Measurements from ENCODE around the gene EDEM1. TPM values are rescaled to one million over a fixed set of nuclear protein-coding genes. Genes with fewer than 3 reads are reported as not detected.

EDEM1 gene
- polyA plus RNA-seq, 1 of the 3 experiments (the other 2 are of a cell fraction): 25.2 TPM

DNA sequence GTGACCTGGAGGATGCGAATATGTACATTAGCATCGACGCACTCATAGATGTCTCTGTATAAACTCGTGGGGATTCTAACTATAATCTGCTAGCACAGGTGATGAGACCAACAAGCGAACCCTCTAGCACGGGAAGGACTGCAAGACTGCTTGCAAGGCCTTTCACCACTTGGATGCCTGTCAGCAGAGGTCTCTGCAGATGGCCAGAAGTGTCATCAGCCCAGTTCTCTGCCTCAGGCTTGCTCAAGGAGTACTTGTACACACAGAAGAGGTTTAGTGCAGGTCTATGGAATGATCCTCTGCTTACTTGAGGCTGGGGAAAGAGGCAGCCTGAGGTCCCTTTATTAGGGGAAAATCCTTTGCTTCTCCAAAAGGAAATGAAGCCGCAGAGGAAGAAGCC is 48.1 kb downstream of the EDEM1 start:
- no peak overlapping the region for H3K4me2 ChIP-seq
- H3K4me1 ChIP-seq (ENCODE audit: control insufficient read depth in 1 of 2, insufficient read depth in 2 of 2, low read depth in 1 of 2, low read length in 1 of 2): peaks cover 0 to 2% of the 10 kb centered on the region in 2 experiments; a peak in 2 of 4 replicates
- no peaks in the 10 kb centered on the region for H3K79me2 ChIP-seq (ENCODE audit: insufficient read depth)
- H4K20me1 ChIP-seq (ENCODE audit: insufficient read depth): no peaks in the 10 kb centered on the region
- 76% methylated on average over 7 of the region's 7 CpGs for WGBS (ENCODE audit: low lambda C conversion rate)
- H3K9me3 ChIP-seq: no peaks in the 10 kb centered on the region
- H3K27me3 ChIP-seq (ENCODE audit: insufficient read depth): no peaks in the 10 kb centered on the region
- H2AFZ ChIP-seq (ENCODE audit: low read depth): no peak overlapping the region
- H3K36me3 ChIP-seq (replicated peaks in 1 of 2; ENCODE audit: control insufficient read depth in 1 of 2, insufficient read depth in 2 of 2, low read length in 1 of 2): no peaks in the 10 kb centered on the region
- ChIA-PET CTCF (no interaction called here), POLR2A (no interaction called here)
- no peak overlapping the region for H3K27ac ChIP-seq (ENCODE audit: low read depth in 2 of 2, low read length in 1 of 2)
- no peaks in the 10 kb centered on the region for H3K9me2 ChIP-seq
- TF ChIP-seq TEAD4 (IDR thresholded peaks at IDR 0.05; ENCODE audit: borderline replicate concordance, insufficient read depth): no peak
- no peak overlapping the region for H3K9ac ChIP-seq
- no peak overlapping the region for H3K4me3 ChIP-seq (ENCODE audit: low read depth in 2 of 2, low read length in 1 of 2)
- DNase-seq: no peak
- H3F3A ChIP-seq (replicated peaks; ENCODE audit: insufficient read depth): no peaks in the 10 kb centered on the region

DNA sequence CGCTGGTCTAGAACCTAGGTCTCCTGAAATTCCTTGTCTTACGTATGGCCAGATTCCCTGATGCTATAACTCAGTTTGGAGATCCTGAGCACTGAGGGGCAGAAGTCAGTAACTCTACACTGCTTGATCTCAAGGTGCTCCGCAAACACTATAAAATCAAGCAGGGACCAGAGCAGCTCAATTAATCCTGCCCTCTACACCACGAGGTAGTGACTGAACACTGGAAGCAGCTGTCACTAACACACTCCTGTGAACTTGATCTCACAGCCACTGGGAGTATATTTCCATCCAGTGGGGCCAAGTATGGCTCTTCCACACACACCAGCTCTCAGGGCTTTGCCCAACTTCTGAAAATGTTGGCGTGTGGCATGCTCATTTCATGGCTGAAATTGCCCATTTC is 51.0 kb downstream of the EDEM1 start:
- H3K9me2 ChIP-seq: no peaks in the 10 kb centered on the region
- TF ChIP-seq CHD2 (IDR thresholded peaks at IDR 0.05; ENCODE audit: low read length, partially characterized antibody) (no peak), TEAD4 (IDR thresholded peaks at IDR 0.05; ENCODE audit: borderline replicate concordance, insufficient read depth) (no peak), NRF1 (IDR thresholded peaks at IDR 0.05; ENCODE audit: low read depth, low read length) (no peak), POLR2AphosphoS5 (IDR thresholded peaks at IDR 0.05; ENCODE audit: low read depth, low read length) (no peak), RXRA (IDR thresholded peaks at IDR 0.05; ENCODE audit: borderline replicate concordance, low read depth) (no peak), YY1 (IDR thresholded peaks at IDR 0.05; ENCODE audit: low read depth) (no peak), RCOR1 (IDR thresholded peaks at IDR 0.05; ENCODE audit: low read length) (no peak), JUND (IDR thresholded peaks at IDR 0.05) (no peak), GATA2 (CRISPR knock-in tag; IDR thresholded peaks at IDR 0.05) (no peak), RFX5 (IDR thresholded peaks at IDR 0.05; ENCODE audit: low read length) (no peak), EZH2phosphoT487 (IDR thresholded peaks at IDR 0.05; ENCODE audit: borderline replicate concordance, low read depth) (no peak), TCF12 (IDR thresholded peaks at IDR 0.05) (no peak), EP300 (IDR thresholded peaks at IDR 0.05; ENCODE audit: borderline replicate concordance in 1 of 2, low read depth in 1 of 2, low read length in 1 of 2) (no peak), GABPA (IDR thresholded peaks at IDR 0.05; ENCODE audit: low read depth) (no peak)
- TF ChIP-seq, protein P1, sequence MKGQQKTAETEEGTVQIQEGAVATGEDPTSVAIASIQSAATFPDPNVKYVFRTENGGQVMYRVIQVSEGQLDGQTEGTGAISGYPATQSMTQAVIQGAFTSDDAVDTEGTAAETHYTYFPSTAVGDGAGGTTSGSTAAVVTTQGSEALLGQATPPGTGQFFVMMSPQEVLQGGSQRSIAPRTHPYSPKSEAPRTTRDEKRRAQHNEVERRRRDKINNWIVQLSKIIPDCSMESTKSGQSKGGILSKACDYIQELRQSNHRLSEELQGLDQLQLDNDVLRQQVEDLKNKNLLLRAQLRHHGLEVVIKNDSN (IDR thresholded peaks at IDR 0.05; ENCODE audit: borderline replicate concordance, low read depth): no peak
- TF ChIP-seq, protein P2, sequence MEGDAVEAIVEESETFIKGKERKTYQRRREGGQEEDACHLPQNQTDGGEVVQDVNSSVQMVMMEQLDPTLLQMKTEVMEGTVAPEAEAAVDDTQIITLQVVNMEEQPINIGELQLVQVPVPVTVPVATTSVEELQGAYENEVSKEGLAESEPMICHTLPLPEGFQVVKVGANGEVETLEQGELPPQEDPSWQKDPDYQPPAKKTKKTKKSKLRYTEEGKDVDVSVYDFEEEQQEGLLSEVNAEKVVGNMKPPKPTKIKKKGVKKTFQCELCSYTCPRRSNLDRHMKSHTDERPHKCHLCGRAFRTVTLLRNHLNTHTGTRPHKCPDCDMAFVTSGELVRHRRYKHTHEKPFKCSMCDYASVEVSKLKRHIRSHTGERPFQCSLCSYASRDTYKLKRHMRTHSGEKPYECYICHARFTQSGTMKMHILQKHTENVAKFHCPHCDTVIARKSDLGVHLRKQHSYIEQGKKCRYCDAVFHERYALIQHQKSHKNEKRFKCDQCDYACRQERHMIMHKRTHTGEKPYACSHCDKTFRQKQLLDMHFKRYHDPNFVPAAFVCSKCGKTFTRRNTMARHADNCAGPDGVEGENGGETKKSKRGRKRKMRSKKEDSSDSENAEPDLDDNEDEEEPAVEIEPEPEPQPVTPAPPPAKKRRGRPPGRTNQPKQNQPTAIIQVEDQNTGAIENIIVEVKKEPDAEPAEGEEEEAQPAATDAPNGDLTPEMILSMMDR (IDR thresholded peaks at IDR 0.05): no peak
- TF ChIP-seq, protein P3, sequence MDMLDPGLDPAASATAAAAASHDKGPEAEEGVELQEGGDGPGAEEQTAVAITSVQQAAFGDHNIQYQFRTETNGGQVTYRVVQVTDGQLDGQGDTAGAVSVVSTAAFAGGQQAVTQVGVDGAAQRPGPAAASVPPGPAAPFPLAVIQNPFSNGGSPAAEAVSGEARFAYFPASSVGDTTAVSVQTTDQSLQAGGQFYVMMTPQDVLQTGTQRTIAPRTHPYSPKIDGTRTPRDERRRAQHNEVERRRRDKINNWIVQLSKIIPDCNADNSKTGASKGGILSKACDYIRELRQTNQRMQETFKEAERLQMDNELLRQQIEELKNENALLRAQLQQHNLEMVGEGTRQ (IDR thresholded peaks at IDR 0.05; ENCODE audit: borderline replicate concordance, low read depth, low read length): no peak
- TF ChIP-seq, protein P4, sequence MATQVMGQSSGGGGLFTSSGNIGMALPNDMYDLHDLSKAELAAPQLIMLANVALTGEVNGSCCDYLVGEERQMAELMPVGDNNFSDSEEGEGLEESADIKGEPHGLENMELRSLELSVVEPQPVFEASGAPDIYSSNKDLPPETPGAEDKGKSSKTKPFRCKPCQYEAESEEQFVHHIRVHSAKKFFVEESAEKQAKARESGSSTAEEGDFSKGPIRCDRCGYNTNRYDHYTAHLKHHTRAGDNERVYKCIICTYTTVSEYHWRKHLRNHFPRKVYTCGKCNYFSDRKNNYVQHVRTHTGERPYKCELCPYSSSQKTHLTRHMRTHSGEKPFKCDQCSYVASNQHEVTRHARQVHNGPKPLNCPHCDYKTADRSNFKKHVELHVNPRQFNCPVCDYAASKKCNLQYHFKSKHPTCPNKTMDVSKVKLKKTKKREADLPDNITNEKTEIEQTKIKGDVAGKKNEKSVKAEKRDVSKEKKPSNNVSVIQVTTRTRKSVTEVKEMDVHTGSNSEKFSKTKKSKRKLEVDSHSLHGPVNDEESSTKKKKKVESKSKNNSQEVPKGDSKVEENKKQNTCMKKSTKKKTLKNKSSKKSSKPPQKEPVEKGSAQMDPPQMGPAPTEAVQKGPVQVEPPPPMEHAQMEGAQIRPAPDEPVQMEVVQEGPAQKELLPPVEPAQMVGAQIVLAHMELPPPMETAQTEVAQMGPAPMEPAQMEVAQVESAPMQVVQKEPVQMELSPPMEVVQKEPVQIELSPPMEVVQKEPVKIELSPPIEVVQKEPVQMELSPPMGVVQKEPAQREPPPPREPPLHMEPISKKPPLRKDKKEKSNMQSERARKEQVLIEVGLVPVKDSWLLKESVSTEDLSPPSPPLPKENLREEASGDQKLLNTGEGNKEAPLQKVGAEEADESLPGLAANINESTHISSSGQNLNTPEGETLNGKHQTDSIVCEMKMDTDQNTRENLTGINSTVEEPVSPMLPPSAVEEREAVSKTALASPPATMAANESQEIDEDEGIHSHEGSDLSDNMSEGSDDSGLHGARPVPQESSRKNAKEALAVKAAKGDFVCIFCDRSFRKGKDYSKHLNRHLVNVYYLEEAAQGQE (IDR thresholded peaks at IDR 0.05; ENCODE audit: low read depth, low read length): no peak
- TF ChIP-seq, protein P5, sequence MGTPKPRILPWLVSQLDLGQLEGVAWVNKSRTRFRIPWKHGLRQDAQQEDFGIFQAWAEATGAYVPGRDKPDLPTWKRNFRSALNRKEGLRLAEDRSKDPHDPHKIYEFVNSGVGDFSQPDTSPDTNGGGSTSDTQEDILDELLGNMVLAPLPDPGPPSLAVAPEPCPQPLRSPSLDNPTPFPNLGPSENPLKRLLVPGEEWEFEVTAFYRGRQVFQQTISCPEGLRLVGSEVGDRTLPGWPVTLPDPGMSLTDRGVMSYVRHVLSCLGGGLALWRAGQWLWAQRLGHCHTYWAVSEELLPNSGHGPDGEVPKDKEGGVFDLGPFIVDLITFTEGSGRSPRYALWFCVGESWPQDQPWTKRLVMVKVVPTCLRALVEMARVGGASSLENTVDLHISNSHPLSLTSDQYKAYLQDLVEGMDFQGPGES (IDR thresholded peaks at IDR 0.05; ENCODE audit: low read depth, low read length): no peak
- DNase-seq: no peak
- ChIA-PET POLR2A (interaction anchor here (0.6 kb wide), 1 partner anchor 54 kb away, joined by 3 read pairs; no protein-coding TSS in a partner anchor), CTCF (no interaction called here)
- no peaks in the 10 kb centered on the region for H3K79me2 ChIP-seq (ENCODE audit: insufficient read depth)
- H3K4me1 ChIP-seq (ENCODE audit: control insufficient read depth in 1 of 2, insufficient read depth in 2 of 2, low read depth in 1 of 2, low read length in 1 of 2): no peaks in the 10 kb centered on the region; a peak in 1 of 4 replicates
- H3K4me3 ChIP-seq (ENCODE audit: low read depth in 2 of 2, low read length in 1 of 2): no peak overlapping the region
- H3K36me3 ChIP-seq (replicated peaks in 1 of 2; ENCODE audit: control insufficient read depth in 1 of 2, insufficient read depth in 2 of 2, low read length in 1 of 2): no peaks in the 10 kb centered on the region
- H3K27me3 ChIP-seq (ENCODE audit: insufficient read depth): no peaks in the 10 kb centered on the region
- no peaks in the 10 kb centered on the region for H3F3A ChIP-seq (replicated peaks; ENCODE audit: insufficient read depth)
- H3K27ac ChIP-seq (ENCODE audit: low read depth in 2 of 2, low read length in 1 of 2): no peak overlapping the region
- no peaks in the 10 kb centered on the region for H3K9me3 ChIP-seq
- 78% methylated on average over 4 of the region's 5 CpGs for WGBS (ENCODE audit: low lambda C conversion rate)
- H3K9ac ChIP-seq: no peak overlapping the region
- H3K4me2 ChIP-seq: no peak overlapping the region
- H4K20me1 ChIP-seq (ENCODE audit: insufficient read depth): no peaks in the 10 kb centered on the region
- no peak overlapping the region for H2AFZ ChIP-seq (ENCODE audit: low read depth)

Data from SK-N-SH (cell line).